HG02642 (cell line): ENCODE data around the gene CD40.

Source experiments
- ATAC-seq: cut with Tn5 transposase; IDR thresholded peaks from one replicate; pipeline ENCODE4 v1.9.1; 2021; ENCODE audit warnings: mild to moderate bottlenecking; ENCODE audit not compliant: unreplicated experiment, poor library complexity

Gene CD40

GRCh38 chr20:46169245-46170171, 51.4 kb downstream of the CD40 start:
- no peak for ATAC-seq

- ATAC-seq, result no peak
Measured at GRCh38 chr20:46171476-46171875, 53.4 kb downstream of the CD40 start.

DNA sequence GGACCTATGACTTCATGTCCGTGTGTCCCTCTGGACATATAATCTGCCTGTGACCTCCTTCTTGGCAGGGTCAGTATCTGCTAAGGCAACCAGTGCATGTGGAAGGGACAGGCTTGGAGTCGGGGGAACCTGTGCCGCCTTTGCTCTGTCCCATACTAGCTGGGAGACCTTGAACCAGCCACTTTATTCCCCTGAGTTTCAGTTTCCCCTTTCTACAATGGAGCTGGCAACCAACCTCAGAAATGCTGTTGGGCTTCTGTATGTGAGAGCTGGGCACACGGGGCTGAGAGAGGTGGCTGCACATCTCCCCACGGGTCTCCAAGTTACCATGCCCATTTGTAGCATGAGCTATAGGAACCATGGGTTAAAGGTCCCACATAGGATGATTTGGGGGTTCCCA, 53.8 kb downstream of the CD40 start:
- ATAC-seq, result no peak

DNA sequence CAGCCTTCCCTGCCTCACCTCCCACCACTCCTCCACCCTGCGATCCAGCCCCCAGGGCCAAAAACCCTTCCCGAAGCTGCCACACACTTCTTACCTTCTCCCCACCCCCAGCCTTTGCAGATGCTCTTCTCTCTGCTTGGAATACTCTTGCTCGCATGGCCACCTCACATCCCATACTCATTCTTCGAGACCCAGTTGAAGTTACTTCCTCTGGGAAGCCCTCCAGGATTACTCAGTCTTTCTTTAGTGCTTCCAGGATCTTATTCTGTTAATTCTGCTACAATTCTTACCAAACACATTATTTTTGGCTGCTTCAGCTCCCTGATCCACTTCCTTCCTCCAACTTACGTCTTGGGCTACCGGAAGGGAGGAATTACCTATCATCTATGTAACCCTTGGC, 54.3 kb downstream of the CD40 start:
- ATAC-seq, result no peak

DNA sequence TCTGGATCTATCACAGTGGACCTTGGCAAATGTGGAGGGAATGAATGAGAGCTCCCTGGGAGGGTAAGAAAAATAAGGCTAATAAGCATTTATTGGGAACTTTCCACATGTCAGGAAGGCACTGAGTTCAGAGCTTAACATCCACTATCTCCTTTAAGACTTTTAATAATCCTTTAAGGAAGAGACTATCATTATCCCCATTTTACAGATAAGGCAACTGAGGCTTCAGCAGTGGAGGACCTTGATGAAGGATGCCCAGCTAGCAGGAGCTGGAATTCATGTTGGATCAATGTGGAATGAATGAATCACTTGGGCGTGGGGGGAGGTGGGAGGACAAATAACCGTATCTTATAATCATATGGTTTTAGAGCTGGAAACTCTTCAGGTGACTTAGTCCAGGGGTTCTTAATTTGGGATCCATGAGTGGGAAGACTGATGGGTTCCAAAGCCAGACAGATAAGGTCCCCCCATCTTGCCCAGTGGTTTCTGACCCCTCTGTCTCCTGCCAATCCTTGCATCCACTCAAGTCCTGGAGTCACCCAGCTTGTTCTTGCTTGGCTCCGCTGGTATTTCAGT, 54.9 kb downstream of the CD40 start:
- no peak for ATAC-seq

DNA sequence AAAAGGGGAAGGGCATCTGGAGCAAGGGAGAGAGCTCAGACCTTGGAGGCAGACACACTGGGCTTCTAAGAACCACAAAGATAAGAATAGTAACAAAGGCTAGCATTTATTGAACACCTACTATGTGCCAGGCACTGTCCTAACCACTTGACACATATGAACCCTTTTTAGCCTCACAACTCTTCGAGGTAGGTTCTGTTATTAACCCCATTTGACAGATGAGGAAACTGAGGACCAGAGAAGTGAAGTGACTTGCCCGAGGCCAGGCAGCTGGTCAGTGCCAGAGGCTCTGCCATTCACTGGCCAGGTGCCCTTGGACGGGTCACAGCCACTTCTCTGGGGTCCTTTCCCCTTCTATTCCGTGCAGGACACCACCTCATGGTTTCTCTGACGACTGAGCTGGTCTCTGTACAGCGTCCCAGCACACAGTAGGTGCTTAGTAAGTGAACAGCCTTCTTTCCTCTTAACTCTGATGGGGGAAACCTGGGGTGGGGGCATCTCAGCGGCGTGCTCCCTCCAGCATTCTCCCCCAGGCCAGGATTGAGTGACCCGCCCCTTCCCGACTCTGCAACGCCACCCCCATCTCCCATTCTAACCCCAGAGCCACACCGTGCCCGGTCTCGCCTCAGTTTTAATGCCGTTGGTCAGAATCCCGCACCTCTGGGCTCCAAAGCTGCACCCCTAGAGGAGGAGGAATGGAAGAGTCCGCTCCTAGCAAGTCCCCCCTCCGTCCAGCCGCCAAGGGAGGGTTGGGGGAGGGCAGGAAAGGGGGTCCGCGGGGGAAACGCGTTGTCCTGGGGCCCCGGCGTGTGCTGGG, 55.7 kb downstream of the CD40 start:
- no peak for ATAC-seq

DNA sequence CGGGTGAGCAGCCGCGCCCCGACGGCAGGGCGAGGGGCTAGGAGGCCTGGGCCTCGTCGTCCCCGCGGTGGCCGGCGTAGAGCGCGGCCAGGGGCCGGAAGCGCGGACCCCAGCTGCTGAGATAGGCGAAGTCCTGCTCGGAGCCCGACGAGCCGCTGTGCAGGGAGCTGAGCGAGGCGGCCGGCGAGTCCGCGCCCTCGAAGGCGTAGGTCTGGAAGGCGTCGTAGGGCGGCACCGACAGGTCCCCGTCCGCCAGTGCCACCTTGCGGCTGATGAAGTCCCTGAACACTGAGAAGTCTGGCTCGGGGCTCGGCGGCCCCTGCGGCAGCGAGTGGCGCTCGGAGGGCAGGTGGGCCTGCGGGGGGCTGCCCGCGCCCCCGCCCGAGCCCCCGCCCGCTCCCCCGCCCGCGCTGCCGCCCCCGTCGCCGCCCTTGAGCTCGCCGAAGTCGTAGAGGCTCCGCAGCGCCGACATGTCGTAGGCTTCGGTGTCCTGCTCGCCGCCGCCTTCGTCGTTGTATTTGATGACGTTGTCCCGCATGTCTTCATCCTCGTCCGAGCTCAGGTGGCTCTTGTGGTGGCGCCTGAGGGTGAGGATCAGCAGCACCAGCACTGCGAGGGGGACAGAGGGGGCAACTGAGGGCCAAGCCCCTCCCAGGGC, 56.5 kb downstream of the CD40 start:
- no peak for ATAC-seq

DNA sequence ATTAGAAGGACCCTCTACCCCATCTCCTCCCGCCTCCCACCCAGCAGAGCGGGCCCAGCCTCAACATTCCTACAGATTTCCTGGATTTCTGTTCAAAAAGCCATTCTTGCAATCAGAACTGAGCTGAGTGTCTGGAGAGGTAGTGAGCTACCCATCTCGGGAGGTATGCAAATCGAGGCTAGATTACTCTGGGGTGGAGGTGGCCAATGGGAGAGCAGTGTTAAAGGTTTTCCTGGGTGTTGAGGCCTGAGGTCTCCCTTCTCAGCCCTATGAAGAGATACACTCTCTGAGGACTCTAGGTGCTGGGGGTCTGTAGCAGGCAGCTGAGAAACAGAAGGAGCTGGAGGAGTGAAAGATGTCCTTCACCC, 57.0 kb downstream of the CD40 start:
- no peak for ATAC-seq

DNA sequence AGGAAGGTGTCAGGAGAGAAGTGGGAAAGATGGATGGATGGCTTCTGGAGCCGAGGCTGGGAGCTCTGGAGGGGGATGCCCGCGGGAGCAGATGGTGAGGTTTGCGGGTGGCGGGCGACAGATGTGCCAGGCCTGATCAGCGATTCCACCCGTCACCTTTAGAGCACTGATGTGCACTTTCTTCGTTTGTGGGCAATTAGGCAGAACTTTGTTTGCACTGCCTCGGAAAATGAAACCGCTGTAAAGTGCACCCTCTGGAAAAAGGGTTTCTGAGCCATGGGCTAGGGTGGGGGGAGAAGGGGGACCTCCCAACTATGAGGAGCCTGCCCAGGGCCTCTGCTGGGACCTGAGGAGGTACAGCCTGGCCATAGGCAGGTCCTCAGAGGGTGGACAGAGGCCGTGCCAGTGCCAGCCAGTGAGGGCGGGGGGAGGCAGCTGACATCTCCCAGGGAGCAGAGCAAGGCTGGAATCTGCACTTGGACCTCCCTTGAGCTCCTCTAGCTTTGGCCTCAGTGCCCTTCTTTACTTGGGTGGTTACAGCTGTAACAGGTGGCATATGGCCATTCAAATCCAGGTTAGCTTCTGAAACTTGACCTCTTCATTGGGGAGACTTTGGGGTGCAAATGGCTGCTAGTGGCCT, 58.7 kb downstream of the CD40 start:
- ATAC-seq, result no peak

DNA sequence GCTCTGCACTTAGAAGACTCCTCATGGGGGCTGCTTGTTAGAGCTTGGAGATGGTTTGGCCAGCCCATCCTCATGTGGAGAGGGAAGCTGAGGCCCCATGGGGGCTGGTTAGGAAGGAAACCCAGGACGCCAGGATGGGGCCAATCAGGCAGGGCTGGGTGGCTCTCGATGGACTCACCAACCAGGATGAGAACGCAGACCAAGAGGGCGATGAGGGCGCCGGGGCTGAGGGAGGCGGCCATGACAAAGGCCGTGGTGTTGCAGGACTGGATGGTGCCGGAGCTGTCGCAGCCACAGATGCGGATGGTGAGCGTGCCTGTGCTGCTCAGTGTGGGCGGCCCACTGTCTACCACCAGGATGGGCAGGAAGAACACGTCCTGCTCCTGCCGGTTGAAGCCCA, 59.7 kb downstream of the CD40 start:
- ATAC-seq, result no peak

DNA sequence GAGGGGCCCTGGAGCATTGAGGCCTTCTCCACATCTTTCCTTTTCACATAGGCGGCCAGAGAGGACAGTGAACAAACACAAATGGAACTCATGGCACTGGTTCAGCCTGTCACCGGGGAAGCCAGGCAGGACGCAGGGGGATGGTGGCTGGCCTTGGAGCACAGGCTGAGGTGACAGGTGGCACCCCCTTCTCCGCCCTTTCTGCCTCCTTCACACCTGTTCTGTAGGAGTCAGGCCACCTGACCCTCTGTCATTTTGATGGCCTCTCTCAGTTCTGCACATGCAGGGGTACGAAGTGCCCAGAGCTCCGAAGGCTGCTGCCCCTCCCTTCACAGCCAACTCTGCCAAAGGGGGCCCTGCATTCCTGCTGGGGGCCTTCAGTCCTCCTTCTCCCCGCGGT, 60.8 kb downstream of the CD40 start:
- ATAC-seq, result no peak
